K562 (cell line): Measurements from ENCODE around the gene SEPTIN1. TPM values are rescaled to one million over a fixed set of nuclear protein-coding genes. Genes with fewer than 3 reads are reported as not detected.
A peak's percentile ranks its signal among the peaks of the same experiment; 100 is the strongest.

Experiments used
- BMI1 ChIP-seq: fragments of 150-350 bp; IDR thresholded peaks from 2 replicates; pipeline ENCODE4 v1.6.1; 2014; ENCODE audit warnings: low read length
- DLX4 ChIP-seq: fragments of 250-450 bp; sonication (Bioruptor Pico); IDR thresholded peaks from 2 replicates; pipeline ENCODE4 v1.6.1; 2021; ENCODE audit warnings: mild to moderate bottlenecking
- ETV1 ChIP-seq: fragments of 450-650 bp; conservative IDR thresholded peaks from 2 replicates; pipeline ENCODE4 v1.6.1; 2016; ENCODE audit warnings: missing genetic modification characterization, control low read depth, low read depth, missing compliant biosample characterization
- HNRNPK ChIP-seq: fragments of 200-400 bp; formaldehyde crosslinking; IDR thresholded peaks from one replicate; pipeline ENCODE4 v1.6.1; 2018; ENCODE audit warnings: mild to moderate bottlenecking, low read depth, low read length; ENCODE audit not compliant: poor library complexity, severe bottlenecking
- MAX ChIP-seq: sonication (generic); formaldehyde crosslinking; IDR thresholded peaks from 2 replicates; pipeline ENCODE4 v1.9.0; 2022; ENCODE audit warnings: mild to moderate bottlenecking, missing genetic modification reagents
- MECOM ChIP-seq: fragments of 250-450 bp; sonication (Bioruptor Pico); IDR thresholded peaks from 2 replicates; pipeline ENCODE4 v1.8.0; 2022; ENCODE audit warnings: inconsistent platforms
- NKRF ChIP-seq: fragments of 450-650 bp; IDR thresholded peaks from 2 replicates; pipeline ENCODE4 v1.6.1; 2016; ENCODE audit warnings: borderline replicate concordance
- SIN3B ChIP-seq: fragments of 450-650 bp; IDR thresholded peaks from 2 replicates; pipeline ENCODE4 v1.6.1; 2017; ENCODE audit warnings: low read depth, mild to moderate bottlenecking, moderate library complexity
- SIX5 ChIP-seq, 2 experiments: IDR thresholded peaks; 2 replicates each; pipeline ENCODE4 v1.6.1; 2011; ENCODE audit warnings: low read length in 2 of 2, borderline replicate concordance in 1 of 2, low read depth in 1 of 2, mild to moderate bottlenecking in 1 of 2, moderate library complexity in 1 of 2; ENCODE audit not compliant: insufficient read depth in 1 of 2
- SRSF9 ChIP-seq: fragments of 200-400 bp; formaldehyde crosslinking; IDR thresholded peaks from 2 replicates; pipeline ENCODE4 v1.6.1; 2017; ENCODE audit warnings: low read depth, low read length, borderline replicate concordance
- ZNF23 ChIP-seq: fragments of 250-450 bp; sonication (Bioruptor Pico); IDR thresholded peaks from 2 replicates; pipeline ENCODE4 v1.4.0; 2020; ENCODE audit warnings: mild to moderate bottlenecking
- ZNF280B ChIP-seq: fragments of 250-450 bp; sonication (Bioruptor Pico); IDR thresholded peaks from 2 replicates; pipeline ENCODE4 v1.5.1; 2021; ENCODE audit warnings: mild to moderate bottlenecking
- polyA plus RNA-seq, 8 experiments: library from polyadenylated mRNA; depleted of rRNA in 4 of 8; stranded (reverse) in 5 of 8; unstranded in 3 of 8; fragments of >200 nt; fragmentation: Nextera tagmentation in 2 of 8; fragmentation: Illumina TruSeq in 1 of 8; extraction: Ambion mirVana in 2 of 8; extraction: Trizol in 1 of 8; gene quantifications; 2 replicates each; pipeline versions ENCODE4 v1.2.1 to v1.2.3, GENCODE V29; 2011 to 2014; ENCODE audit warnings: inconsistent platforms in 1 of 8, missing spikeins in 1 of 8
- total RNA-seq, 7 experiments: library from RNA; depleted of rRNA in 6 of 7; stranded (reverse); fragments of >200 nt in 6 of 7; fragmentation: Illumina TruSeq in 2 of 7; extraction: Trizol in 2 of 7; gene quantifications; 2 replicates each; pipeline versions ENCODE4 v1.2.1 to v1.2.3, GENCODE V29; 2011 to 2021; ENCODE audit warnings: low replicate concordance in 1 of 7

The SEPTIN1 gene
- total and polyA plus RNA-seq, 9 of the 15 experiments (the other 6 are each of a cell fraction or from before 2014, with no cell fraction given) = 0.23 to 5.6 (median 1.7) TPM; not detected in 1

- TF ChIP-seq SIN3B = peak; percentile 71; the same call in 1 of the 2 replicates
- TF ChIP-seq ETV1 (tag) = peak; percentile 96
- TF ChIP-seq MAX (CRISPR knock-in tag) = peak; percentile 77
- no peak for TF ChIP-seq SRSF9
- no peak for TF ChIP-seq BMI1
- no peak for TF ChIP-seq HNRNPK
- TF ChIP-seq ZNF280B (CRISPR knock-in tag) = no peak
- TF ChIP-seq DLX4 (CRISPR knock-in tag) = no peak
- peak; percentile 47 to 67; a peak in 3 of 4 replicates for TF ChIP-seq SIX5 (IDR thresholded peaks at IDR 0.05; ENCODE audit: borderline replicate concordance in 1 of 2, insufficient read depth in 1 of 2, low read depth in 1 of 2, low read length in 2 of 2)
- TF ChIP-seq MECOM (CRISPR knock-in tag) = no peak
- no peak for TF ChIP-seq ZNF23 (CRISPR knock-in tag)
- peak; percentile 49; the same call in 1 of the 2 replicates for TF ChIP-seq NKRF
These were observed 27.0 kb downstream of the SEPTIN1 start, which contains the start of gene CD2BP2 (continued) for GRCh38 chr16:30355144-30355953.
